GM18868 (cell line): Measurements from ENCODE around the gene TRAF2.

Experiments used
- ATAC-seq: cut with Tn5 transposase; IDR thresholded peaks from one replicate; pipeline ENCODE4 v1.9.1; 2021; ENCODE audit warnings: mild to moderate bottlenecking, moderate library complexity; ENCODE audit not compliant: unreplicated experiment

Gene TRAF2

GRCh38 chr9:136958473-136958872, 72.2 kb downstream of the TRAF2 start:
- no peak for ATAC-seq

GRCh38 chr9:136958898-136959850, 72.9 kb downstream of the TRAF2 start:
- no peak for ATAC-seq

- no peak for ATAC-seq
Observed at GRCh38 chr9:136960212-136960937, 74.1 kb downstream of the TRAF2 start.

GRCh38 chr9:136960938-136961275, 74.6 kb downstream of the TRAF2 start:
- no peak for ATAC-seq

GRCh38 chr9:136961279-136962065, 75.2 kb downstream of the TRAF2 start:
- ATAC-seq: no peak

- ATAC-seq: no peak
Observed at GRCh38 chr9:136962163-136962562, 75.8 kb downstream of the TRAF2 start.

- no peak for ATAC-seq
Observed at GRCh38 chr9:136962701-136963248, 76.5 kb downstream of the TRAF2 start.

- ATAC-seq: no peak
Observed at GRCh38 chr9:136963341-136963740, 77.0 kb downstream of the TRAF2 start.

- no peak for ATAC-seq
Observed at GRCh38 chr9:136963751-136964150, 77.4 kb downstream of the TRAF2 start.

GRCh38 chr9:136964171-136964689, 77.9 kb downstream of the TRAF2 start:
- no peak for ATAC-seq

- ATAC-seq: no peak
Observed at GRCh38 chr9:136964833-136965422, 78.6 kb downstream of the TRAF2 start.

GRCh38 chr9:136965771-136966484, 79.6 kb downstream of the TRAF2 start:
- ATAC-seq: no peak

- no peak for ATAC-seq
Observed at GRCh38 chr9:136968333-136969127, 82.2 kb downstream of the TRAF2 start.

- ATAC-seq: no peak
Observed at GRCh38 chr9:136969150-136969549, 82.8 kb downstream of the TRAF2 start.

GRCh38 chr9:136969774-136970173, 83.5 kb downstream of the TRAF2 start:
- no peak for ATAC-seq

- ATAC-seq: no peak
Observed at GRCh38 chr9:136970361-136970760, 84.0 kb downstream of the TRAF2 start.

GRCh38 chr9:136971746-136972145, 85.4 kb downstream of the TRAF2 start:
- ATAC-seq: no peak

- ATAC-seq: no peak
Observed at GRCh38 chr9:136972335-136972734, 86.0 kb downstream of the TRAF2 start.

GRCh38 chr9:136972743-136973142, 86.4 kb downstream of the TRAF2 start:
- no peak for ATAC-seq
